ENCODE data around the gene TUBA1A. TPM values are rescaled to one million over a fixed set of nuclear protein-coding genes. Genes with fewer than 3 reads are reported as not detected.
"Not testable (repeated sequence)": the region's sequence is repeated elsewhere in the genome, so short reads cannot be mapped to it uniquely, and the experiment has no call there.

TUBA1A gene
- total RNA-seq, 2 experiments from 2014 or later, result 70.6 to 71.2 TPM

GRCh38 chr12:49174218-49174617 is 14.7 kb downstream of the TUBA1A start:
- Mint-ChIP-seq H3K4me1 (ENCODE audit: low read depth) (no peaks in the 10 kb centered on the region), H3K4me3 (no peak overlapping the region), H3K36me3 (ENCODE audit: low read depth) (no peaks in the 10 kb centered on the region), H3K27ac (no peak overlapping the region), H3K27me3 (no peaks in the 10 kb centered on the region), H3K9me3 (no peaks in the 10 kb centered on the region)
- TF ChIP-seq CTCF (IDR thresholded peaks at IDR 0.05), result no peak
- POLR2A ChIA-PET, result no interaction called here
- CTCF ChIA-PET, result interaction anchor here (0.8 kb wide), 1 partner anchor 114 kb away, joined by 3 read pairs; no protein-coding TSS in a partner anchor
- intact Hi-C loops (cut with micrococcal nuclease), result no loop called here
- DNase-seq (no peak), ATAC-seq (no peak)

GRCh38 chr12:49170924-49171323 is 18.0 kb downstream of the TUBA1A start:
- Mint-ChIP-seq H3K4me3 (no peak overlapping the region), H3K27me3 (no peaks in the 10 kb centered on the region), H3K27ac (no peak overlapping the region), H3K9me3 (no peaks in the 10 kb centered on the region), H3K36me3 (ENCODE audit: low read depth) (no peaks in the 10 kb centered on the region), H3K4me1 (ENCODE audit: low read depth) (no peaks in the 10 kb centered on the region)
- CTCF ChIA-PET, result no interaction called here
- no peak for TF ChIP-seq CTCF (IDR thresholded peaks at IDR 0.05)
- DNase-seq, result no peak
- no peak for ATAC-seq
- intact Hi-C loops (cut with micrococcal nuclease), result no loop called here
- POLR2A ChIA-PET, result interaction anchor here (0.8 kb wide), 1 partner anchor 17 kb away, joined by 3 read pairs; the partner anchor contains the start of gene TUBA1A

GRCh38 chr12:49165114-49165513 is 23.8 kb downstream of the TUBA1A start:
- Mint-ChIP-seq H3K9me3 (no peaks in the 10 kb centered on the region), H3K27ac (no peak overlapping the region), H3K36me3 (ENCODE audit: low read depth) (no peaks in the 10 kb centered on the region), H3K4me1 (ENCODE audit: low read depth) (no peaks in the 10 kb centered on the region), H3K4me3 (no peak overlapping the region), H3K27me3 (no peaks in the 10 kb centered on the region)
- no peak for TF ChIP-seq CTCF (IDR thresholded peaks at IDR 0.05)
- POLR2A ChIA-PET, result no interaction called here
- ATAC-seq (no peak), DNase-seq (no peak)
- intact Hi-C loops (cut with micrococcal nuclease), result no loop called here
- CTCF ChIA-PET, result no interaction called here

- H3K36me3 Mint-ChIP-seq (ENCODE audit: low read depth); DNase-seq; H3K4me1 Mint-ChIP-seq (ENCODE audit: low read depth); CTCF ChIA-PET; intact Hi-C loops (cut with micrococcal nuclease); H3K27me3 Mint-ChIP-seq; H3K9me3 Mint-ChIP-seq; ATAC-seq; H3K27ac Mint-ChIP-seq; H3K4me3 Mint-ChIP-seq; POLR2A ChIA-PET: not testable (repeated sequence)
These were observed 27.0 kb downstream of the TUBA1A start for GRCh38 chr12:49161901-49162300.

- Mint-ChIP-seq H3K9me3 (no peaks in the 10 kb centered on the region), H3K27me3 (no peaks in the 10 kb centered on the region), H3K4me1 (ENCODE audit: low read depth) (no peaks in the 10 kb centered on the region), H3K27ac (no peak overlapping the region), H3K4me3 (no peak overlapping the region), H3K36me3 (ENCODE audit: low read depth) (no peaks in the 10 kb centered on the region)
- no peak for DNase-seq
- ChIA-PET POLR2A (no interaction called here), CTCF (no interaction called here)
- no peak for ATAC-seq
- no peak for TF ChIP-seq CTCF (IDR thresholded peaks at IDR 0.05)
- intact Hi-C loops (cut with micrococcal nuclease), result no loop called here
These were observed 27.6 kb downstream of the TUBA1A start for GRCh38 chr12:49161092-49161795.
